GM21528 (cell line): Measurements from ENCODE around the gene C10orf71.

Source experiments
- ATAC-seq: cut with Tn5 transposase; IDR thresholded peaks from one replicate; pipeline ENCODE4 v1.9.1; 2021; ENCODE audit warnings: mild to moderate bottlenecking, moderate library complexity; ENCODE audit not compliant: unreplicated experiment, low FRiP score

C10orf71 gene

GRCh38 chr10:49373361-49373760 lies 74.4 kb downstream of the C10orf71 start:
- ATAC-seq, result no peak

- ATAC-seq, result no peak
These were observed 75.8 kb downstream of the C10orf71 start for GRCh38 chr10:49374740-49375139.

- ATAC-seq, result no peak
These were observed 76.6 kb downstream of the C10orf71 start for GRCh38 chr10:49375611-49376010.
